SIG-M5 treated with dmso at 0.1 percent for 504 hours (cell line): ENCODE data around the gene ZCCHC3.

Source experiments
- DNase-seq: peaks from one replicate; lab custom pipeline; 2025; ENCODE audit not compliant: unreplicated experiment; lab: John Stamatoyannopoulos, UW

ZCCHC3 gene

DNA sequence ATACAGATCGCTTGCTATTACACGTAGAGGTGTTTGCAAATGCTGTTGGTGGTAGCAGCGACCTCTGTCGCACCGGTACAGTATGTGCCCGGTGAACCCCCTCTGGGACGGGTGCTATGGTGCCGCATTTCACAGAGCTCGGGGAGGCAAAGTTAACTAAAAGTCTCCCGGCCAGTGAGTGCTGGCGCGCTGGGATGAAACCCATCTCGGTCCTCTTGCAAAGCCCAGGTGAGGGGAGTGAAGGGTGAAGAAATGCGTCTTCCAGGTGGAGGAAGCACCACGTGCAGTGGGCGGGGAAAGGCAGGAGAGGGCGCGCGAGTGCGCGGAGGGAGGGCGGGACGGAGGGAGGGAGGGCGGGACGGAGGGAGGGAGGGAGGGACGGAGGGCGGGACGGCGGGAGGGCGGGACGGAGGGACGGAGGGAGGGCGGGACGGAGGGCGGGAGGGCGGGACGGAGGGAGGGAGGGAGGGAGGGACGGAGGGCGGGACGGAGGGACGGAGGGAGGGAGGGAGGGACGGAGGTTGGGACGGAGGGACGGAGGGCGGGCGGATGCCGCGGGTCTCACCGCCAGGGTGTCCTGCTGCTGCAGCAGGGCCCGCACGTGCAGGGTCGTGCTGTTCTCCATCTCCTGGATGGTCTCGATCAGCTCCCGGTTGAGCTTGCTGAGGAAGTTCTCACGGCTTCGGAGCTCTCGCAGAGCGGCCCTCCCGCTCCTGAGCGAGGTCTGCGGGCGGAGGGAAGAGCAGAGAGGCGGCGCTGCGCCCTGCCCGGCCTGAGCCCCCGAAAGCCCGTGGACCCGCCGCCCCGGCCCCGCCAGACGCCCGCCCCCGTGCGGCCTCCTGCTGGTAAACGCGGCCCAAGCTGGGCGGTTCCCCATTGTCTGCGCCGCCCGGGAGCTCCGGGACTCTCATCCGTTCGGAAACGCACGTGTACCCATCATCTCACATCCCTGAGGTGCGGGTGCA, 18.5 kb upstream of the ZCCHC3 start:
- DNase-seq = no peak

DNA sequence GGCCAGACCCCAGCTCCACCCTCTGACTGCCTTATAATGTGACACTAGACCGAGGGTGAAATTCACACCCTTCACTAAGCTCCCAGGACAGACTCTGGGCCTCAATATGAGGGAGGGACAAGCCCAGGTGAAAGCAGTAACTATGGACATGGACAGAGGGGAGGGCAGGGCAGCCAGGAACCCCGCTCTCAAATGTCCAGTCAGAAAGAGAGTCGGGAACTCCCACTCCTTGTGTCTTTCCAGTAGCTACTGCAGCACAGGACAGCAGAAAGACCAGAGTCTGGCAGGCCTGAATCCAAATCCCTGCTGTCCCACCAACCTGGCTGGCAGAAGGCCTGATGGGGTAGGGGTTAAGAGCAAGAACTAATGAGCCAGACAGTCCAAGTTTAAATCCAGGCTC, 13.2 kb upstream of the ZCCHC3 start:
- DNase-seq = no peak

DNA sequence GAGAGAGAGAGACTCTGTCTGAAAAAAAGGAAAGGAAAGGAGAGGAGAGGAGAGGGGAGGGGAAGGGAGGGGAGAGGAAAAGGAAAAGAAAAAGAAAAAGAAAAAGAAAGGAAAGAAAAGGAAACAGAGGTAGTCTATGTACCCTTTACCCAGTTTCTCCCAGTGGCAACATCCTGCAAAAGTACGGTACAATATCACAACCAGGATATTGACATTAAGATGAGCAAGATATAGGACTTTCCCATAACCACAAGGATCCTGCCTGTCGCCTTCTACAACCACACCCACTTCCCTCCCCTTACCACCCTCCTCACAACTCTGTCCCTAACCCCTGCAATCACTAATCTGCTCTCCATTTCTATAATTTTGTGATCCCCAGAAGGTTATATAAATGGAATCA, 10.9 kb upstream of the ZCCHC3 start:
- DNase-seq = no peak

DNA sequence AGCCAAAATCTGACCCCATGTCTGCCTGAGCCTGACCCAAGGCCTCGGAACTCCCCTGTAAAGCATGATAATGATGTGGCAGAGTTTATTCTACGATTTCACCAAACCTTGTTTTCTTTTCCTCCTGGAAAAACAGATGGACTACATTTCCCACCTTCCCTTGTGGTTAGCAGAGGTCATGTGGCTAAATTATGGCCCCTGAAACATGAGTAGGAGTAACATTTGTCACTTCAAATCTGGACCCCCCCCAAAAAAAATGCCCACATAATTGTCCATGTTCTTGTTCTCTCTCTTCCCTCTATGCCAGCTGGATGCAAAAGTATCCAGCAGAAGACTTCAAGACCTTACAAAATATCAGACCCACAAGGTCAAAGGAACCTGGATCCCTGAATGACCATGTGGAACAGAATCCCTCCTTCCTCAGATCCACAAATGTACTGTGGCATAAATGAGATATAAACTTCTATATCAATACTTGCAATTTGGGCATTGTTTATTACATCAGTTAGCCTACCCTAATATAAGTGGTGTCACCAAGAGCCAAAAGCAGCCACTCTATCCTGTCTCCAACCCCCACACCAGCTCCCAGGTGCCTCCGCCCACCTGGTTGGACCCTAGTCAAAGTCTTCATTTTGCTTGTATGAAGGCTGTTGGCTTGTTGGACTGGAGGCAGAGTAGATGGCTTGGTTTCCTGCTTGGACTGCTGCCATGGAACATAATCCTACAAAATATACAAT, 8.2 kb upstream of the ZCCHC3 start:
- no peak for DNase-seq

DNA sequence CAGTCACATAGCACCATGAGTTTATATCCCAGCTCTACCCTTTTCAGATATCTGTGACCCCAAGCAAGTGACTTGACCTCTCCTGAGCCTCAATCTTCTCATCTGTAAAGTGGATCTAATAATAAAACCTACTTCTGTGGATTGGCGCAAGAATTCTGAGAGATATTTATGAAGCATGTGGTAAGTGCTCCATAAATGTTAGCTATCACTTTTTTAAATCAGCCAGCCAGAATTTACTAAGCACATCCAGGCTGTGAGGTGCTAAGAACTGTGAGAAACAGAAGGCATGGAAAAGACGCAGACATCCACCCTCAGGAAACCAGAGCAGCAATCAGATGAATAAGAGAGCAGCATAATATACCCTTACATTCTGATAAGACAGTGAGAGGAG, 7.7 kb upstream of the ZCCHC3 start:
- no peak for DNase-seq

DNA sequence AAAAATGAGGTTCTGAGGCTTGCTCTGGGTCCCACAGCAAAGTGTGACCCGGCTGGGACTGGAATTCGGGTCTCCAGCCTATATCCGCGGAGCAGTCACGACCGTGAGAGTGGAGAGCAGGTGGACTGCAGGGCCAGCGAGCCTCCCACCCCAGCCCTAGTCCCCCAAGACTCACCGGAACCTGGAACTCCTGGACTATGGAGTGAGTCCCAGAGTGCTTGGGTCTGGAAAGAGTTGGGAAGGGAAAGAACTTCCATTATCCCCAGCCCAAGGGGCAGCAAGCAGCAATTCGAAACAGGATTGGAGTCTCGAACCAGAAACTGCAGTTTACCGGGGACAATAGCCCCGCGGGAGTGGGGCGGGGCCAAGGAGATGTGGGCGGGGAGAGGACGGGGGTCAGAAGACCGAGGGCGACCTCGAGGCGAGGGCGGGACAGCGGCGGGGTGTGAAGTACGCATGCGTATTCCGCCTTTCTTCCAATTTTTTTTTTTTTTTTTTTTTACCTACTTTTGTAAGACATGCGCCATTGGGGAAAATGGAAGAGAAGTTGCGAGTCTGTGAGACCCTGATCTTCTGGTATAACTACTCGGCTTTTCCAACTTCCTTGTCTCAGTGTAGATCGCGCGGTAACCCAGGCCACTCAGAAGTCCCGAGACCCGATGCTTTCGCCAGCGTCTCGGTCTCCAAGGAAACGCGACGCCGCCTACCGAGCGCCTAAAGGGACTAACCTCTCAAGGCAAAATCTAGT, 7.1 kb upstream of the ZCCHC3 start, which contains the start of gene C20orf96:
TSS of gene C20orf96 (minus strand) at position 667 of the 748 bp plus-strand sequence. CDS start at position 527, 140 bp downstream.
- peak; percentile 92 for DNase-seq

DNA sequence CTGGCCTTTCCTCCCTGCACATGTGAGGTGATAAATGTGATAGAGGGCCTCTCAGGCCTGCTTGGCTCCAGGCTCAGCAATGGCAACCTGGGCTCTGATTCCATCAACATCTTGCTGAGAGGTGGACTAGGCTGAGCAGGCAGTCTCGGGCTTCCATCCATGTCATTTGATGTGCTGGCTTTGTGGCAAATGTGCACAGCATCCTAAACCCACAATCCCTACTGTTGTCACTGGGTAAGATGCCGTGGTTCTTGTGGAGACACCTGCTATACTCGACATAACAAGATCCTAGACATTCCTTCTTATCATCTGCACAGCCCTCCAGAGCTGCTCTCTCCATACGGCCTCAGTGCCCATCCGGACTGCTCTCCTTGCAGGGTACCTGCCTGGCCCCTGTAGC, 2.8 kb upstream of the ZCCHC3 start:
- DNase-seq = no peak

DNA sequence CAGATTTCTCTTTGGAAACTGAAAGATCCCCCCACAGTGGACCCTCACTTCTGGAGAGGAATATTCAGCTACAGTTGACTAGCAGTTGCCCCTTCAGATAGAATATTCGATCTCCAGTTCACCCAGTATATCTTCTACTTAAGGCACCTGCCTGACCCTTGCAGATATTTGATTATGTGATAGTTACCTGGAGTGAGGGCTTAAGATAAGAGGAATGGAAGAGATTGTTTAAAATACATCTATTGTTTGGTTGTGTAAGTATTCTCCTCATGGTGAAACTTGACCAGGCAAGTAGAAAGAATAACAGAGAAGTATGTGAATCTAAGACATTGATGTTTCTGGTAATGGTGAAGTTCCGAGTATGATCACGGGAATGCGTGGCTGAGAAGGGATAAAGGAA, 1.6 kb upstream of the ZCCHC3 start:
- DNase-seq = no peak

DNA sequence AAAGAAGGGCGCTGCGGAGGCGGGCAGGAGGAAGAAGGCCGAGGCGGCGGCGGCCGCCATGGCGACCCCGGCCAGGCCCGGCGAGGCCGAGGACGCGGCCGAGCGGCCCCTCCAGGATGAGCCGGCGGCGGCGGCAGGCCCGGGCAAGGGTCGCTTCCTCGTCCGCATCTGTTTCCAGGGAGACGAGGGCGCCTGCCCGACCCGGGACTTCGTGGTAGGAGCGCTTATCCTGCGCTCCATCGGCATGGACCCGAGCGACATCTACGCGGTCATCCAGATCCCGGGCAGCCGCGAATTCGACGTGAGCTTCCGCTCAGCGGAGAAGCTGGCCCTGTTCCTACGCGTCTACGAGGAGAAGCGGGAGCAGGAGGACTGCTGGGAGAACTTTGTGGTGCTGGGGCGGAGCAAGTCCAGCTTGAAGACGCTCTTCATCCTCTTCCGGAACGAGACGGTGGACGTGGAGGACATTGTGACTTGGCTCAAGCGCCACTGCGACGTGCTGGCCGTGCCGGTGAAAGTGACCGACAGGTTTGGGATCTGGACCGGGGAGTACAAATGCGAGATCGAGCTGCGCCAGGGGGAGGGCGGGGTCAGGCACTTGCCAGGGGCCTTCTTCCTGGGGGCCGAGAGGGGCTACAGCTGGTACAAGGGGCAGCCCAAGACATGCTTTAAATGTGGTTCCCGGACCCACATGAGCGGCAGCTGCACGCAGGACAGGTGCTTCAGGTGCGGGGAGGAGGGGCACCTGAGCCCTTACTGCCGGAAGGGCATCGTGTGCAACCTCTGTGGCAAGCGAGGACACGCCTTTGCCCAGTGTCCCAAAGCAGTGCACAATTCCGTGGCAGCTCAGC, 780 bp downstream of the ZCCHC3 start:
- peak; percentile 63 for DNase-seq

DNA sequence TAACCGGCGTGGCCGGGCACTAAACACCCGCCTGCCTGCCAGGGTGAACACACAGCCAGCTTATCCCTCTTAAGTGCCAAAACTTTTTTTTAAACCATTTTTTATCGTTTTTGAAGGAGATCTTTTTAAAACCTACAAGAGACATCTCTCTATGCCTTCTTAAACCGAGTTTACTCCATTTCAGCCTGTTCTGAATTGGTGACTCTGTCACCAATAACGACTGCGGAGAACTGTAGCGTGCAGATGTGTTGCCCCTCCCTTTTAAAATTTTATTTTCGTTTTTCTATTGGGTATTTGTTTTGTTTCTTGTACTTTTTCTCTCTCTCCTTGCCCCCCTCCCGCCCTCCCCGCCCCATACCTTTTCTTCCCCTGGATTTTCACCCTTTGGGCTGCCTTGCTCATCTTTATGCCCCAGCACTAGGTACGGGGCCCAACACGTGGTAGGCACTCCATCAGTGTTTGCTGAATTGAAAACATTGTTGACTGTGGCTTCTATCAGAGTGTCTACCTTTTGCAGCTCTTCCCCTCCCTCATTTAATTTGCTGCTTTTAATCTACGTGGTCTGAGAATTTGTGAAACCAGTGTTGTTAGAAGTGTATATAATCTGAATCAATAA, 1.5 kb downstream of the ZCCHC3 start:
- DNase-seq = no peak

DNA sequence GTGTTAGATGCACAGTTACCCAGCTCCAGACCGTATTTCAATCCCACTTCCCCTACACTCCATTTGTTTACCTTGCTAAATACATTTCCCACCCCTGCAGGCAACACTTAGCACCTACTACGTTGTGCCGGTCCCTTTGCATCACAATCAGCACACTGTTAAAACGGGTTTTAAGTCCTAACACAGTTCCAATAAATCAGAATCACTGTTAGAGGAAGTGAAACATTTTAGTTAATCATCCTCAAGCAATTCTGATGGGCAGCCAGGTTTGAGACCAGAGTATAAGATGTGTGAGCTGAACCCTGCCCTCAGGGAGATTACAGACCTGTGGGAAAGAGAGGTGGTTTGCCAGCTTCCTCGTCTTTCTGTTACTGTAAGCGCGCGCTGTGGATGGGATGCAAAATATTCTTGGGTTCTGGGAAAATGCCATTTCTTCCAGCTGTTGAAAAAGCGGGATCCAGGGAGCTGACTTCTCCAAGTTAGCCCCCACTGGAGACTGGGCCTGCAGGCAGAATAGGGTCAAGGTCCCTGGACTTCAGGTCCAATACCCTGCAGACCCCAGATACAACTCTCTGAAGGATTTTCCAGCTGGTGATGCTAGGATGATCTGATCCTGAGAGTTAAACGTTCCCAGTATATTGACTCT, 3.1 kb downstream of the ZCCHC3 start:
- peak; percentile 16 for DNase-seq

DNA sequence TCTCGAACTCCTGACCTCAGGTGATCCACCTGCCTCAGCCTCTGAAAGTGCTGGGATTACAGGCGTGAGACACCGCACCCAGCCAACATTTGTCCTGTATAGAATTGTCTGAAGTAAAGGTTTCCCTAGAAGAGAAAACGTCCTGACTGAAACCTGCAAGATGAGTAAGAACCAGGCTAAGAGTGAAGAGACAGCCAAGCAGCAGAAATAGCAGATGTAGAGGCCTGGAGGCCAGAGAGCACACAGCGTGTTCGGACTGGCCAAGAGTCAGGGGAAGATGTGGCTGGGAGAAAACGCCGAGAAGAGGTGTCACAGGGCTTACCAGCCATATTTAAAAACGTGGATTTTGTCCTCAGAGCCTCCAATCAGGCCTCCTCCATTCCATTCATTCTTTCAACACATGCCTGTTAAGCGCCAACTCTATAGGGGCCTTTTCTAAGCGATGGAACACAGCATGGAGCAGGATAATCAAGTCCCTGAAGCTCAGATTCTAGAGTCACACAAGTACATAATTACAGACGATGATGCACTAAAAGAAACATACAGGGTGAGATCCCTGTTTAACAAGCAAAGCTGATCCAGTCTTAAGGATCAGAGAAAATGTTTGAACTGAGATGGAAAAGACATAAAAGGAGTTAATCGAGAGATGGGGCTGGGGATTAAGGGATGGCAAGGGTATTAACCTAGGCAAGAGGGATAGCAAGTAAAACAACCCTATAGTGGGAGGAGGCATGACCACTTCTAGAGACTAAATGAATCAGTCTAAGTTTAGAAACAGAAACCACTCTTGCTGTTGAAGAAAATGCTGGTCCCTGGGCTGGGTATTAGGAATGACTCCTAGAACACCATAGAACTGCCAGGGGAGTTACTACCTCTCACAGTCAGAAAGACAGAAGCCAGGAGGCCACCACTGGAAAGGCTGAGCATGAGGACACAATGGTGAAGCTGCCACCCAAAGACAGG, 4.8 kb downstream of the ZCCHC3 start:
- DNase-seq = no peak

DNA sequence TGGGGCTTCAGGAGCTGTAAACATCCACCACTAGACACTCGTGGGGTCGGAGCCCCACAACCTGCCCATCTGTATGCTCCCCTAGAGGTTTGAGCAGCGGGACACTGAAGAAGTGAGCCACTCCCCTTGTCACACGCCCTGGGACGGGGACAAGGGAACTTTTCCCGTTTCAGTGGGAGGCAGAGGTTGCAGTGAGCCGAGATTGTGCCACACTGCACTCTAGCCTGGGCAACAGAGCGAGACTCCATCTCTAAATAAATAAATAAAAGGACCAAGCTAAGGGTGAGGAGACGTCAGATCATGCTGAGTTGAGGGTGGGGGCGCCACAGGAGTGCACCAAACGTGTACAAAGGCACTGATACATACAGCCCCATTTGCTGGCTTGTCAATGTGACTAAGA, 8.4 kb downstream of the ZCCHC3 start:
- DNase-seq = no peak

DNA sequence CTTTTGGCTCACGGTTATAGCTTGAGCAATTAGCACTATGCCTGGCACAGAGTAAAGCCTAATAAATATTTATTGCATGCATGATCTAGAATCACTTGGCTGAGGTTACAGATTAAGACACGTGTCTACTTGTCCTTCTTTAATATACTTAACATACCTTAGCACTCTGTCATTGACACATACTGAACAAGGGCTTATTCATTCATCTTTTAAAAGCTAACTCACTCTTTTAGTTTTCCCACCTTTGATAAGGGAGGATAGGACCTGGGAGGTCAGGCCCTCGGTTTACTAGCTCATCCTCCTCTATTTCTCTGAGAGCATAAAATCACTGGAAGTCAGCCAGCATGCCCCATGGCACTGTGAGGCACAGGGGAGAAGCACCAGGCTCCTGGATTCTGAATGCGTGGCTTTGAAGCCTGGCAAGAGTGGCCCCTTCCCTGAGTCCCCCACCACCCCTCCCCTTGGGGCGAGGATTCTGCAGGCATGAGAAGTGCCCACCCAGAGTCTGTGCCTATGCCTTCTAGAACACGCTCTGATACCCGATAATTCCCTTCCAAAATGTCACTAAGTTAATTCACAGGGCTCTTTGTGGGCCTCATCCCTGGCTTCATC, 11.2 kb downstream of the ZCCHC3 start:
- DNase-seq = no peak

DNA sequence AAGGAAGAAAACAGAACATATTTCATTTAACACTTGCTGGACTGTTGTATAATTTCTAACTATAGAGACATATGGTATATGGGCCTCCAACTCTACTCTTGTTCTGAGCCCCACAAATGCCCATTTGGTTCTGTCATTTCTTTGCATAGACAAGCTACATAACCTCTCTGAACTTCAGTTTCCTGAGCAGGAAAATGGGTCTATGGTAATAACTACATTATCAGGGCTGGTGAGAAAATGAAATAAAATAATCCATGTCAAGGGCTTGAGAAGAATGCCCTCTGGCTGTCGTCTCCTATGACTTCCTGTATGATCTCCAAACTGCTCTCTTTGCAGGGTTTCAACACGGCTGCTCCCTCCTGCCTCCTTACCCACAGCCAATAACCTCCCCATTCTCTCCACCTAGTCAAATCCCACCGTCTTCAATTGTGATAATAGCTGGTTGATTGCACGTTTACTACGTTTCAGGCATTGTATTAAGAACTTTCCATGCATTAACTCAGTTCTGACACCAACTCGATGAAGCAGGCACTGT, 12.0 kb downstream of the ZCCHC3 start:
- DNase-seq = no peak

DNA sequence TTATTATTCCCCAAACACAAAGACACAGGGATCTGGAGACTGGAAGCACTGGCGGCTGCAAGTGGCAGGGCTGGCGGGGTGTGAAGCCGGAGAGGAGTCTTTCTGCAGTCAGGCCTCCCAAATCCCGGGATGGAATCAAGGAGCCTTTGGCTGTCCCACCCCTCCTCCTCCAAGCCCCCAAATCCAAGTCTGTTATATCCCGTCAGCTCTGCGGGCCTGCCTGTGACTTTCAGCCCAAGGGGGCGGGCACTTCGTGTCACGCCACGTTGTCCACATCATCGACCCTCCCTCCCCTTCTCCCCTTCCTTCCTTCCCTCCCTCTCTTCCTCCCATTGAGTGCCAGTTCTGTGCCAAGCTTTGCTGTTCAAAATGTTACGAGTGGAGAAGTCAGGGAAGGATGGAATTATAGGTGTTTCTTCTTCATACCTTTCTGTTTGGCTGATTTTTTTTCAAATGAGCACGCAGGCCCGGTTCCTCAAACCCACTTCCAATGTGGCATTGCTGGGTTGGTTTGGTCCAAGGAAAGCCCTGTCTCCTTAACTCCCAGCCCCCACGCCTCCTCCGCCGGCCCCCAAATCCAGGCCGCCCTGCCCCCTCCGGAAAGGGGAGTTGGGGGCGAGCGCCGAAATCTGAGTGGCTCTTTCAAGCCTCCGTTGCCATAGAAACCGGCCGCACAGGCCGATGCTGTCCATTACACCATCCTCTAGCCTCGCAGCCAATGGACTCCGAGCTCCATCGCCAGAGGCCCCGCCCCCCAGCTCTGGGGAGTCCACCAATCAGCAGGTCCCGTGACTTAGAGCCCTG, 12.7 kb downstream of the ZCCHC3 start:
- peak; percentile 46 for DNase-seq

DNA sequence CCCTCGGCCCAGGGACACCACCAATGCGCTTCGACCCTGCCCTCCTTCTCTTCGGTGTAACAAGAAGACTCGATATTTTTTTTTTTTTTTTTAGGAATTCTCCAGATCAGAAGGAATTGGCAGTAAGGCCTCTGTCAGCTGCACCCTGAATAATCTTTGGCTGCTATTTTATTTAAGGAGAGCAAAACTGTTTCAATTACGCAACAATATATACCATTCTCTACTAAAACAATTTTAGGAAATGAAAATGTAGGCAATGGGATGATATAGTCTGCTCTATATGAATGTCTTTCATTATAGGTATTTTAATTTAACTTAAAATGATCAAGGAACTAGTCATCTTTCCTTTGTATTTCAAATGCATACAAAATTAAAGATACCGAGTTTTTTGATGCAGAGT, 13.3 kb downstream of the ZCCHC3 start:
- DNase-seq = peak; percentile 46
